Measurements from ENCODE around the gene ARPIN.
"Not testable (repeated sequence)": the region's sequence is repeated elsewhere in the genome, so short reads cannot be mapped to it uniquely, and the experiment has no call there.

ARPIN gene

DNA sequence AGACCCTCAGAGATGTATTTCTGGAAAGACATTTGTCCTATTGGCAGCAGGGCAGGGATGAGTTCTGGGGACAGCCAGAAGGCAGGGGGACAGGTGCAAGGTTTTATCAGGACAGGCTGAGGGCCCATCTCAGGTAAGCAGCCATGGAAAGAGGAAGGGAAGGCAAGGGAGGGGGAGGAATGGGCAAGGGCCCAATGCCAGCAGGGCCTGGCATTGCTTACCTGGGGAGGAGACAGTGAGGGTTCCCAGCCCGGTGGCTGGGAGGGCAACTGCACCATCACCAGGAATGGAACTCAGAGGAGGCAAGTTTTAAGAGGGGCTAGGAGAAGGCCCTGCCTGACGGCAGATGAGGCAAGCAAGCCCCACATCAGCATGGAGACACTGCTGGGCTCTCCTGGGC is 3.1 kb downstream of the ARPIN start:
- no peak for DNase-seq

DNA sequence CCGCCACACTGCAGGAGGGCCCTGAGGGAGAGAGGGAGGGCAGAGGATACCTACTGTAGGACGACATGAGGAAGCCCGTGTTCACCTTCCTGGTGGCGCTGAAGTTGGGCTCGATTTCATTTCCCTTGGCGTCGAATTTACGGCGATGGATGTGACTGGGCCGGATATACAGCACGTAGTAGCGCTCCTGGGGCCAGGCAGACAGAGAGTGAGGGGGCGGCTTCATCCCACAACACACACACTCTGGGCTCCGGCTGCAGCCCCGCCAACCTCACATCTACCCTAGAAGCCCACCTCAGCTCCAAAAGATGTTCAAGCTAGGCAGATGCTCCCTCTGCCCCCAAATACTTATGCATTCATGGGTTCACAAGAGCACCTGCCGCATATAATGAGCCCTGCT is 4.5 kb downstream of the ARPIN start:
- DNase-seq = no peak

DNA sequence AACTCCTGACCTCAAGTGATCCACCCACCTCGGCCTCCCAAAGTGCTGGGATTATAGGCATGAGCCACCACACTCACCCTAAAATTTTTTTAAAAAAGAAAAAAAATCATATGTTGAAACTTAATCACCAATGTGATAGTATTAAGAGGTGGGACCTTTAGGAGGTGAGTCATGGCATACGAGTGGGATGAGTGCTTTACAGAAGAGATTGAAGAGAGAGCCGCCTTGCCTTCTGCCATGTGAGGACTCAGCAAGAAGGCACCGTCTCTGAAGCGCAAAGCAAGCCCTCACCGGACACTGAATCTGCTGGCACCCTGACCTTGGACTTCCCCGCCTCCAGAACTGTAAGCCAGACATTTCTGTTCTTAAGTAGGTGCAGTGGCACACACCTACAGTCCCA is 5.5 kb downstream of the ARPIN start:
- DNase-seq = no peak

DNA sequence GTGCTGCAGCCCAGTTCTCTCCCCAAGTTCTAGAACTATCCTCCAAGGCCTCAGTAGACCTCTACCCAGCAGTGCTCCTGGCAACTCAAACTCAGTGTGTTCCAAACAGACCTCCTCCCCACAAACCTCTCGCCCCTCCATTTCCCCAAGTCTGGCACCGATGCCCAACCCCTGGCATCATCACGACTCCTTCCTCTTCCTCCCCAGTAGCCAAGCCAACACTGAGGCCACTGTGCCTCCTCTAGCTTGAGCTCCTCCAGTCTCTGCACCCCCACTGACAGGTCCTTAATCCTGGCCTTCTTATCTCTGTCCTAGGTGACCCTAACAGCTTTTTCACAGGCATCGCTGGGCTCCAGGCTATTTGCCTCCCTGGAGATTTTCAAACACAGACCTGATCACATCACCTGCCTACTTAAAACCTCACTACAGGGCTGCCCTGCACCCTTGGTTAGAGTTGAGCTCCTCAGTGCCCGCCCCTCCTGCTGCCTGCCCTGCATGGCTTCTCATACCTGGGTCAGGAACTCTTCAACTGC is 6.8 kb downstream of the ARPIN start:
- DNase-seq = no peak

DNA sequence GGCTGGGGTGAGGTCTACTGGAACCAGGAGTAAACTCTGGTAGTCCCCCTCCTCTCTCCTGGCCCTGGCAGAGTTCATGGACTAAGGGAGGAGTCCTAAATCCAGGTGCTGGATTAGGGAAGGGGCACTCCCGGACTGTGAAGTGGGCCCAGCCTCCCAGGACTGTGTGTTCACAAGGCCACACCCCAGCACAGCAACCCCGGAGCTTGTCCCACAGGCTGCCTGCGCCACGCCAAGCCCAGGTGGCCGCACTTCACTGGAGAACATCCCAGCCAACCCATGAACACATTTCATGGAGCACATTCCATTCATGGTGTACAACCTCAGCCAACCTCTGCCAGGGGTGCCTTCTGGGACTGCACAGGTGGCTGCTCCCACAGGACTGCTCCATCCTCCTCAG is 8.2 kb downstream of the ARPIN start:
- no peak for DNase-seq

DNA sequence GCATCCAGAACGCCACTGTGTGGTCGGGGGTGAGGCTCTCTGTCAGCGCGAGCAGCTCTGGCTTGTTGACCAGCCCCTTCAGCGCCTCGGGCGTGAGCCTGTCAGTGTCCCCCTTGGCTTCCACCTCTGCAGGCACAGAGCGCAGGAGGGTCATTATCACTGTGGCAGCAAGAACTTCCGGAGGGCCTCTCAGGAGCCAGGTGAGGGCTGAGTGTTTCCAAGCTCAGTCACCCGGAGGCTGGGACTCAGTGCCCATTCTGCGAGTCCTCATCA is 9.0 kb downstream of the ARPIN start:
- DNase-seq = no peak

DNA sequence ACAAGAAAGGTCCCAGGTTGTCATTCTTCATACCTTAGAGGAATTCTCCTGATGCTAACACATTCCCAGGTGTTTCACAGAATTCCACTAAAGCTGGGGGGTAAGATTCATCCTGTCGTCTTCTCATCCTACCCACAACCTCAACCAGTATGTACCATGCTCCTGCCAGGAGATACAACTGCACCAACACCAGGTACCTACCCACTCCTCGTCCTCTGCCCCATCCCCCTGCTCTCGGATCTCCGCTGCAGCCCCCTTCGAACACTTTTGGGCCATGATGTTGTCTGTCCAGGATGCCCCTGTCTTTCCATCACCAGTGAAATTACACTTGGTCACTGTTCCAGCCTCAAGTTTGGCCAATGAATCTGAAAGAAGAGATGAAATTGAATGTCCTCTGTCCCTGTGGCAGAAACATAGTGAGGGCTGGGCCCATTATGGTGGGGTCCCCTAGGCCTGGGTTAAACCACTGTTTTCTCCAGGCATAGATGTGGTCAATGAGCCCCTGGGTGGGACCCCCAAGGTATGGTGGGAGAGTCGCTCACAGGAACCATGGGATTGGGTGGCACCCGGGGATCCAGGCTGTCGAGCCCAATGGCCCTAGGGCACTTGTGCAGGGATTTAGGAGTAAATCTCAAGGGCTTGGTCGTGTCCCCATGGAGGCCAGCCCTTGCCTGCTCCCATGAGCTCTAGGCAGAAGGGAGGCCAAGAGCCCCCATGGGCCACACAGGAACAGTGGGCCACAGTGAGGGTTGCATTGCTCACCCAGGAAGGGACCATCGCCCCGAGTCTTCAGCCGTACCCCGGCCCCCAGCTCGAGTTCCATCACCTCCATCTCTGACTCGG is 9.5 kb downstream of the ARPIN start:
- no peak for DNase-seq

DNA sequence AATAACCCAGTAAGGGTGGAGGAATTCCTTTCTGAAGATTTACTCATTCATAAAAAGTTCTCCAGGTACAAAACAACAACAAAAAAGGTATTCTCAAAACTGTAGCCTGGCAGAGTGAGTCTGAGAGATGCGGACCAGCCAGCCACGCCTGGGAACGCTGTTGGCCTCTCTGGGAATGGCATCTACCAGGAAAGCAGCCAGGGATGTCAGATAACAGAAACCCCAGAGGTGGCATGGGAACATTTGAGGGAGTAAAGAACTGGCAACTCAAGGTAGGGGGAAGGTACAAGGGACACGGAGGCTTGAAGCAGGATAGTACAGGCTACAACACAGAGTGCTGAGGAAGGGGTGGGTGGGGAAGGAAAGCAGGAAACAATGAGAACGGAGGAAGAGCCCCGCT is 11.9 kb downstream of the ARPIN start:
- no peak for DNase-seq

DNA sequence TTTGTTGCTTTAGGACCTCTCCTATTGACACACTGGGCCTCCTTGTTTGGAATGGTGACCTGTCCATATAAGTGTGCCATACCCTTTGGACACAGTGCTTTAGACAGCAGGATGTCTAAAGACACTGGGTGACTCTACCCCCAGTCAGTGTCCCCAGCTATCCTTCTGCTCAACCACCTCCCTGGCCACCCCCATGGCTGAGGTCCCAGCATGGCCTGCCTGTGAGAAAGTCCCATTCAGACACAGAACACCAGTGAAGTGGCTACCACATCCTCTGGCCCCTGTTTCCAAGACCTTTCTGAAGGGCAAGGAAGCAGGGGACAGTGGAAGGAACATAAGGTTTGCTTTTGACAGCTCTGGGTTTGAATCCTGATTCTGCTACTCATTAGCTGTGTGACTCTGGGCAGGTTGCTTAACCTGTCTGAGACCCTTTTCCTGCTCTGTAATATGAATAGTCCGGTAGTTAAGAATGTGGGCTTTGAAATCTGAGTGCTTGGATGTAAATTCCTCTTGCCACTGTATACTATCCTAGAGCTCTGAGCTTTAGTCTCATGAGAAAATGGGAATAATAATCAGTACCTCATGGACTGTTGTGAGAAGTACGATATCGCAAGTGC is 12.7 kb downstream of the ARPIN start:
- no peak for DNase-seq

DNA sequence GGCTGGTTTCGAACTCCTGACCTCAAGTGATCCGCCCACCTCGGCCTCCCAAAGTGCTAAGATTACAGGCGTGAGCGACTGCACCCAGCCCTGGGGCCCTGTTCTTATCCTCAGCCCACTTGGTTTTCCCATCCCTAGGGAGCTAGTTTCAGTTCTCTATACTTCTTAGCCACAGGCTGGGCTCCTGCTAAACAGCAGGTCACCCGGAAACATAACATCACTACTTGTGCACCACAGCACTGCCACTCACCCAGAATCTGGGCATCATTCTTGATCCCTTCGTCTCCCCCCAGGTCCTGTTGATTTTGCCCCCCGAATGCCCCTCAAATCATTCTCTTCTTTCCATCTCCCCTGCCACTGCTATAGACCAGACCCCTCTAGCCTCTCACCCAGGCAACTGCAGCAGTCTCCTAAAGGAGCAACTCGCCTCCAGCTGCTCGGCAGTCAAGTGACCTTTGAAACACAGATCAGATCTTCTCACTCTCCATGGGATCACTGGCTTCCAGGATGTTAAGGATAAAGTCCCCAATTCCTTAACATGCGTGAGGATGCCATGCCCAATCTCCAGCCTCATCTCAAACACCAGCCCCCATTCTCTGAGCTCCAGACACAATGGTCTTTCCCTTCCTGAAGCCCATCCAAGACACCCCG is 13.3 kb downstream of the ARPIN start:
- no peak for DNase-seq

DNA sequence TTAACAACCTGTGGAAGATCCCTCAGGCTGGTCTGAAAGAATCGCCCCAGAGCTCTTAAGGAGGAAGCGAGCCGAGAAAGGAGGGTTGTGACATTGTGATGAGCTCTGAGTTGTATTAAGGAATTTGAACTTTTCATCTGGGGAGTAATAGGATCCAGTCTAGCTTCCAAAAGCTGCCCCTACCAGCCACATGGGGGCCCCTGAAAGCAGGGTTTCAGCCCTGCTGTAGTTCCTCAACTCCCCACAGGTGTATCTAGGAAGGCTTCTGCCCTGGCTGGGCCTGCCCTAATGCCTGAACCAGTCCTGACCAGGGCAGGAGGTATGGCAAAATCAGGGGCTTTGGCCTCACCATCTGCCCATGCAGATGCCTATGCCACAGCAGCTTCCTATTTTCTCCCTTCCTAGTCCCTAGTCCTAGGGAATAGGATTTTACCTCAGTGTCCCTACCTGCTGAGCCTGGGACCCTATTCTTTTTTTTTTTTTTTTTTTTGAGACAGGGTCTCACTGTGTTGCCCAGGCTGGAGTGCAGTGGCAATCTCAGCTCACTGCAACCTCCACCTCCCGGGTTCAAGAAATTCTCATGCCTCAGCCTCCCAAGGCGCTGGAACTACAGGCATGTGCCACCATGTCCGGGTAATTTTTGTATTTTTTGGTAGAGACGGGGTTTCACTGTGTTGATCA is 14.0 kb downstream of the ARPIN start:
- DNase-seq = peak in 4 of 5 donors; percentile 25 to 44 (median 38)

DNA sequence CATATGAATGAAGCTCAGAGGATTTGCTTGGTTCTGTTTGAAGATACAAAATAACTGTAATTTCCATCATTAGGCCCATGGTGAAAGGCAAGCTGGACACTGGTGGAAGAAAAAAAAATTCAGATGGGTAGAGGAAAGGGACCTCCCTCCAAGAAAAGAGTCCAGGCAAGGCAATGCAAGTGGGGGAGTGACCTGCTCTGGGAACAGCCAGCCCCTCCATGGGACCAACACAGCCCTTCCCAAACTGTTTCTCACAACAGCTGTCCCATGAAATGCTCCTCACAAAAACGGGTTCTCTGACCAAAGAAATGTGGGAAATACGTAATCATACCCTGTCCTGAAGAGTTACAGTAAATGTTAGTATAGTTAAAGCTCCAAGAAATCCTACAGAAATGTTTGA is 14.6 kb downstream of the ARPIN start:
- DNase-seq = no peak

DNA sequence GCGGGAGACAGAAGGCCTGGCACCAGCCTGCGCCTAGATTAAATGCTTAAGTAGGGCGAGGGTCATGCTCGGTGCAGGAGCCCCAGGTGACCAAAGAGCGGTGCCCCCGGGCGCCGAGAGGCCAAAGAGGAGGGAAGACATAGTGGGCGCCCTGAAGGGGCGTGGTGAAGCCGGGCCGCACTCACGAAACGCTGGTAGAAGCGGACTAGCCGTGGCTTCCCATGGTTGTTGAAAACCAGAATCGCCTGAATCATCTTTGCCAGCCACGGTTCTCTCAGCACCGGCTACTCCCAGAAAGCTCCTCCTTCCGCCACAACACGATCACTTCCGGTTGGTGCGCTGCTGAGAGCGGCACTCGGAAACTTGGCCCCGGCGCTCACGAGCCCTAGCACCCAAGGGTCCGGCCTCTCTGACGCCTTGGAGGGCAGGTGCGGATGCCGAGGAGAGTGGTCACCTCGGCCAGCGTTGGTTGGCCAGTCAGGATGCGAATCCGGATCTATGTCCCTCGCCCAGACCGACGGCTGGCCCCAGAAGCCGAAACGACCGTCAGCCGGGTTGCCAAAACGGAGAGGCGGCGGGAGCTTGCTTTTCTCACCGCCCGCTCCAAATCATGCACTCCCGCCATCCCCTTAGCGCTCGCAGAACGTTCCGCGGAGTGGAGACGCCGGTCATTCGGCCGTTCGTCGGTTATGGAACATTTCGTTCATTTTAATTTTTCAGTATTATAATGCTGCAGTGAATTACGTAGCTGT is 18.9 kb downstream of the ARPIN start, which contains the start of gene AP3S2:
AP3S2 (minus strand) TSS at position 299 of the 752 bp plus-strand sequence; CDS start at position 254, 45 bp downstream.
- peak; percentile 66 to 93 (median 78) for DNase-seq

DNA sequence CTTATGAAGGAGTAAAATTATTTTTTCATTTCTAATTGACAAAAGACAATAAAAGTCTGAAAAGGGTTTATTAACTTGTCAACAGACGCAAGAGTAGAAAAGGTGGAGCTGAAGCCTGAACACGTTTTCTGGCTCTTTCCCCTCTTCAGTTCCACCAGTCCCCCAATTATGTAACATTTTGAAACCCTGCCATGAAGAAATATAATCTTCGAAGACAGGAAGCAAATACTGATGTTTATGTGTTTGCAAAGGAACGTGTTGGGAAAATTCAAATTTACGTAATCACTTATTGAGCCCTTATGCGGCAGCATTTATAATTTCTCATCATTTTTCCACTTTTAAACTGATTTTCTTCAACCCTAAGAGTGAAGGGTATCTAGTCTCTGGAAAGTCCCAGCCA is 19.7 kb downstream of the ARPIN start:
- no peak for DNase-seq

DNA sequence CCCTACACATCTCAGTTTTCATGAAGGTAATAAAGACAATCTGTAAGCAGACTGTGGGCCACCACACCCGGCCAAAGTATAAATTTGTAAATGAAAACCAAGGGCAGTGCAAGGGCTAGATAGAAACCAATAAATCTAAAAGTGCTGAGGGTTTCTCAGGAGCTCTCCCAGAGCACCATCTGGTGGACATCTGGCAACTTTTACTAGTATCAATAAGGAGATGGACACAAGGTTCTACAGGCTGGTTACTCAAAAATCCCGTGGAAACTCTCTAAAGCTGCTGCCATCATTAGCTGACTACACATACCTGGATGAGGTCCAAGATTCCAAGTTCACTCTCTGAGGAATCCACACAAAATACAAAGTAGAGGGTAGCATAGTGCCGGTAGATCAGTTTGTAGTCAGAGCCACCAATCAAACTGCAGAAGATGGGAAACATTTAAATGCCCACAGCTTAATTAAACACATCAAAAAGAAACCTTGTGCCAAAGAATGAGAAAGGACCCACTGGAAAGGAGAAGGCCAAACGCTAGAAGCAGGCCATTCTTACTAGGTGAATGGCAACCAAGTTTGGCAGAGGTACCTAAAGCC is 24.4 kb downstream of the ARPIN start:
- DNase-seq = no peak

DNA sequence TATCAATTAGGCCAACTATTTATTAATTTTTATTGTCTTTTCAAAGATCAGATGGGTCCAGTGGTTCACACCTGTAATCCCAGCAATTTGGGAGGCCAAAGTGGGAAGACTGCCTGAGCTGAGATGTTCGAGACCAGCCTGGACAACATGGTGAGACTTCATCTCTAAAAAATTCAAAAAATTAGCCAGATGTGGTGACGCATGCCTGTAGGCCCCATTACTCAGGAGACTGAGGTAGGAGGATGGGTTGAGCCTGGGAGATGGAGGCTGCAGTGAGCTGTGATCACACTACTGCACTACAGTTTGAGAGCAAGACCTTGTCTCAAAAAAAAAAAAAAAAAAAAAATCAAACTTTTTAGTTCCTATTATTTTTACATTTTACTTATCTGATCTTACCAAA is 27.1 kb downstream of the ARPIN start:
- DNase-seq = no peak

DNA sequence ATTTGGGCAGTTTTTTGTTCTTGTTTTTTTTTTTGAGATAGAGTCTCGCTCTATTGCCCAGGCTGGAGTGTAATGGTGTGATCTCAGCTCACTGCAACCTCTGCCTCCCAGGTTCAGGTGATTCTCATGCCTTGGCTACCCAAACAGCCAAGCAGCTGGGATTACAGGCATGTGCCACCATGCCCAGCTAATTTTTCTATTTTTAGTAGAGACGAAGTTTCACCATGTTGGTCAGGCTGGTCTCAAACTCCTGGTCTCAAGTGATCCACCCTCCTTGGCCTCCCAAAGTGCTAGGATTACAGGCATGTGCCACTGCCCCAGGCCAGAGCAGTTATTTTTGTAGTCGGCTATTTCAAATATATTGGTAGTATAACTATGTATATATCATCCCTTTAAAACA is 27.6 kb downstream of the ARPIN start:
- DNase-seq = not testable (repeated sequence)

DNA sequence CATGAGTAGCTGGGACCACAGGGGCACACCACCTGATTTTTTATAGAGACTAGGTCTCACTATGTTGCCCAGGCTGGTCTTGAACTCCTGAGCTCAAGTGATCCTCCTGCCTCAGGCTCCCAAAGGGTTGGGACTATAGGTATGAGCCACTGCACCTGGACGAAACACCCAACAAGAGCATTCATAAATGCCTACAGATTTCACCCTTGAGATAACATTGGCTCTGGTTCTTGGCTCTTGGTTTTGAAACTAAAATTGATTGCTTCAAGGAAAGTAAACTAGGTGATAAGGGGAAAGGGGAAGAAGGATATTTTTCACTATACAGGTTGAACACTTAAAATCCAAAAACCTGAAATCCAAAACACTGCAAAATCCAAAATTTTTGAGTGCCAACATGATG is 29.2 kb downstream of the ARPIN start:
- DNase-seq = no peak

DNA sequence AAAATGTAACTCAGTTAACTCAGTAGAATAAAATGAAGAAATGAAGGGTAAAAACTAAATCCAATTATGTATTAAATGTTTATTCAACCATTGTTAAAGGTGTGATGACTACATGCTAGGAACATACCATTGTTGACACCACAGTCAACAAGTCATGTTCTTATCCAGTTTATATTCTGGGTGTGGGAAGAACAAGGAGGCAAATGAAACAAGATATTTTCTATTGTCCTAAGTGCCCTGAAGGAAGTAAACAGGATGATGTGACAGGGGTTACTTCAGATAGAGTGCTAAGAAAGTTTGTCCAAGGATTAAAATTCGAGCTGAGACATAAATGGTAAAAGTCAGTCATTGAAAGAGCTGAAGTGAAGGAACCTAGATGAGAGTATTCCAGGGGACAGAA is 32.0 kb downstream of the ARPIN start:
- no peak for DNase-seq

DNA sequence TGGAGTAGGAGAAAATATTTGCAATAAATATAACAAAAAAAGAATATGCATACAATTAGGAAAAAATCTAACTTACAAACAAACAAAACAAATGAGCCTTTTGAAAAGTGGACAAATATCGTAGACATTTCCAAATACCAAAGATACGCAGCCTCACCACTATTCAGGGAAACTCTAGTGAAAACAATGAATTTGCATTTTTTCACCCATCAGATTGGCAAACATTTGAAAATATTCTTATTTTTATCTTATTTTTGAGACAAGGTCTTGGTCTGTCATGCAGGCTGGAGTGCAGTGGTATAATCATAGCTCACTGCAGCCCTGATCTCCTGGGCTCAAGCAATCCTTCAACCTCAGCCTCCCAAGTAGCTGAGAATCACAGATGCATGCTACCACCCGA is 34.4 kb downstream of the ARPIN start:
- DNase-seq = no peak

DNA sequence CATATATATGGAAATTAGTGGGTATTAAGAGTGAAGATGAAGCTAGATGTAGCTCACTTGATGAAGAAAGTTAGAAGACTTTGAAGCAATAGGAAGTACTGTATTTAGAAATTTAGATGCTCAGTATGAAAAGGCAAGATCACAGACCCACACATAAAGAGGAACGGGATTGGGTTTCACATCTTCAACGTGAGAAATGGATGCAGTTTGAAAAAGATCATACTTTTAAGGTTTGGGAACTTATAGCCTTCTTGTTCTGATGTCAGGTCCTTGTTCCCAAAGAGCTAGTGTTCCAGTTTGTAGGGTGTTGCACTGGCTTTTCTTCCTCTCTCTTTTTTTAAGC is 35.7 kb downstream of the ARPIN start:
- DNase-seq = no peak

DNA sequence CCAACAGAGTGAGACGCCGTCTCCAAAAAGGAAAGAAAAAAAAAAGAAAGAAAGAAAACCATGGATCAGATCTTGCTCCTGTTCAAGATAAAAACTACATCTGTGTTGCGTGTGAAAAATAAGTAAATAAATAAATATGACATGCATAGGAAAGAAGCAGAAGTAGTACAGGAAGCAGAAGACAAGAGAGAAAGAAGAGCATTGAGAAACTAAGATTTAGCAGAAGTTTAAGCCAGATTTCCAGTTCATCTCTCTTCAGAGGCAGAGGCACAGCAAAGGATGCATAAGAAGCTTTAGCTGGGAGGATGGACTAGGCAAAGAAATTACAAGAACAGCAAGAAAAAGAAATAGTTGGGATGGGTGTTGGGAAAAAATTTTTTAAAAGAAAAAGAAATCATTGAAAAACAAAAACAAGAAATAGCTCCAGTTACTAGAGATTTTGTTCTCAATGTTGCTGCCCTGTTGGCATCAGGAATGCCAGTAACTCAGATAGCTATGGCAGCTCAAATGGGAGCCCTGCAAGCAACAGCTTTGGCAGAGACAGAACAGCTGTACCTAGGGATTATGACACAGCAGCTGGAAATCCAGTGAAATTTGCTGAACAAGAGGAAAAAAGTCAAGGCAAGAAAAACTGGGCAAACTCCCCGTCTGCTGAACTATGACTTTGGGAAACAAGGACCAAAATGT is 36.2 kb downstream of the ARPIN start:
- no peak for DNase-seq

Data from T-helper 1 cell (primary cell).